HG02759 (cell line): ENCODE measurements around the gene SRR.
"Not testable (repeated sequence)": the region's sequence is repeated elsewhere in the genome, so short reads cannot be mapped to it uniquely, and the experiment has no call there.

Experiments
- ATAC-seq: cut with Tn5 transposase; IDR thresholded peaks from one replicate; pipeline ENCODE4 v1.9.1; 2021; ENCODE audit warnings: mild to moderate bottlenecking, moderate library complexity; ENCODE audit not compliant: unreplicated experiment

The SRR gene

GRCh38 chr17:2289878-2290478, 13.8 kb upstream of the SRR start:
- no peak for ATAC-seq

- no peak for ATAC-seq
Measured at GRCh38 chr17:2292100-2292499, 11.7 kb upstream of the SRR start.

DNA sequence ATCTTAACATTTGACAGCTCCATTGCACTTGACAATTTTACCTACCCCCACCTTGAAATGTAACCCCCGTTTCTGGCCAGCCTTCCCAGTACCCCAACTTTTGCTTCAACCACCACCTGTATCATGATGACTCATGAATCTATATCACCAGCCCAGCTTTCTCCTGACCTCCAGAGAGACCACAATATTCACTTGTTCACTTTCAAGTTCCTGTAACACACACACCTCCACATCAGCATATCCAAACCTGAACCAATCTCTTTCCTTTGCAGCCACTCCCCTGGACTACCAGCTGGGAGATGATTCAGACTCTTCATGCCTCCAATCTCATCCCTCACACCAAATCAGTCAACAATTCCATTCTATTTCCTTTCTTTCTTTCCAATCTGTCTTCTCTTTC, 8.2 kb upstream of the SRR start:
- no peak for ATAC-seq

DNA sequence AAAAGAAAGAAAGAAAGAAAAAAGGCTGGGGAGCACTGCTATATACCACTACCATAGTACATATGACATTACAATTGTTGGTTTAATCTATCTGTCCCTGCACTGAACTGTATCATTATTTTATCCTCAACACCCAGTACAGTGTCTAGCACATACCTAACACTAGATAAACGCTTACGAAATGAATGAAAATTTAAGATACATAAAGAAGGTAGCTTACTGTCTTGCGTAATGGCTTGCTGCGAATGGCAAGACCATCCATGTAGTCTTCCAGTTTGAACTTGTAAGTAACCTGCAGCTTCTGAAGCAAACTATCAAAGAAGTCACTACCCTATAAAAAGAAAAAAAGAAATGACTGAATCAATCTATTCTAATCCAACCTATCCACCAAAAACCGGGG, 6.7 kb upstream of the SRR start:
- ATAC-seq, result no peak

- ATAC-seq, result no peak
Measured at GRCh38 chr17:2299136-2299535, 4.6 kb upstream of the SRR start.

DNA sequence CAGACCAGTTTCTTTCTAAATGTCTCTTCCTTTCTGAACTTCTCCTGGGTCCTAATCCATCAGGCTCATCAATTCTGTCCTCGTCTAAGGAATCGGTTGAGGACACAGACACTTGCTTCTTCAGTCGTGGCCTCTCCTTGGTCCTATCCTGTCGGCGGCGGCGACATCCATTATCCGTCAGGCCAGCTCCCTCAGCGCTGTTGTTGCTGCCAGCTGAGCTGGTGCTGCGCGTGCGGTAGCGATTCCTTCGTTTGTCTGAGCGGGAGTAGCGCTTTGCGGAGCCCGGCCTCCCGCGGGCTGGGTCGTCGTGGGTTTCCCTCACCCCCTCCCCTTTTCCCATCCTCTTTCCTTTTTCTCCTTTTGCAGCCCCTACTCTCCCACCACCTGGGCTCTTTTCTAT, 4.0 kb upstream of the SRR start:
- no peak for ATAC-seq

- ATAC-seq, result no peak
Measured at GRCh38 chr17:2302778-2303203, 959 bp upstream of the SRR start.

DNA sequence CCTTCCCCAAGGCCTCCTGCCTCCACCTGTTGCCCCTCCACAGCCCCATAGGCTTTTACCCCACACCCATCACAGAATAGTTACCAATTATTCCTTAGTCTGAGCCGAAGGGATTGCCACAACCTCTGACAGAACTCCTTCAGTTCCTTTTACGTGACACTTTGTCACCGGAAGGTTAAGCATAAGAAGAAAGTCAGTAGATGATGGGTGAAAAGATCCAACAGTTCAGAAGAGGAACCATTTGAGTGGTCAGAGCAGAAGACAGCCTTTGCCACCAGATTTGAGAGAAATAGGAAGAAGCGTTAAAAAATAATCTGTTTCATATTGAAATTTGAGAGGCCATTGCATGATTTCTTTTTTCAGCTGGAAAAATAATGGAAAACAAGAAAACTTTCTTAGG, 1.2 kb downstream of the SRR start:
- no peak for ATAC-seq

- no peak for ATAC-seq
Measured at GRCh38 chr17:2309338-2310154, 5.8 kb downstream of the SRR start.

DNA sequence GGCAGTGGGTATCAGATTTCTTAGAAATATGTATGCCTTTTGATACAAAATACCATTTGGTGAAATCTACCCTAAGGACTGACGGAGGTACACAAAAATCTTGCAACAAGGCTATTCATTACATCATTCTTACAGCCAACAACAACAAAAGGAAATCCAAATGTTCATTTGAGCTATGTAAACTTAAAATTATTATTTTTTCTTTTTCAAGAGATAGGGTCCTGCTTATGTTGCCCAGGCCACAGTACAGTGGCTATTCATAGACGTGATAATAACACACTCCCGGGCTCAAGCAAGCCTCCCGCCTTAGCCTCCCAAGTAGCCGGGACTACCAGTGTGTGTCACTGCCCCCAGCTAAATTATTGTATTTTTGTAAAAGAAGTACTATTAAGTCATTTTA, 9.0 kb downstream of the SRR start:
- no peak for ATAC-seq

DNA sequence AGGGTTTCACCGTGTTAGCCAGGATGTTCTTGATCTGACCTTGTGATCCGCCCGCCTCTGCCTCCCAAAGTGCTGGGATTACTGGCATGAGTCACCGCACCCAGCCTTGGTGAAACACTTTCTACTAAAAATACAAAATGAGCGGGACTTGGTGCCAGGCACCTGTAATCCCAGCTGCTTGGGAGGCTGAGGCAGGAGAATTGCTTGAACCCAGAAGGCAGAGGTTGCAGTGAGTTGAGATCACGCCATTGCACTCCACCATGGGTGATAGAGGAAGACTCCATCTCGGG, 13.1 kb downstream of the SRR start:
- not testable (repeated sequence) for ATAC-seq

GRCh38 chr17:2317796-2318195, 14.0 kb downstream of the SRR start:
- ATAC-seq, result no peak

GRCh38 chr17:2319051-2319450, 15.3 kb downstream of the SRR start:
- no peak for ATAC-seq

GRCh38 chr17:2321399-2321798, 17.6 kb downstream of the SRR start:
- no peak for ATAC-seq

DNA sequence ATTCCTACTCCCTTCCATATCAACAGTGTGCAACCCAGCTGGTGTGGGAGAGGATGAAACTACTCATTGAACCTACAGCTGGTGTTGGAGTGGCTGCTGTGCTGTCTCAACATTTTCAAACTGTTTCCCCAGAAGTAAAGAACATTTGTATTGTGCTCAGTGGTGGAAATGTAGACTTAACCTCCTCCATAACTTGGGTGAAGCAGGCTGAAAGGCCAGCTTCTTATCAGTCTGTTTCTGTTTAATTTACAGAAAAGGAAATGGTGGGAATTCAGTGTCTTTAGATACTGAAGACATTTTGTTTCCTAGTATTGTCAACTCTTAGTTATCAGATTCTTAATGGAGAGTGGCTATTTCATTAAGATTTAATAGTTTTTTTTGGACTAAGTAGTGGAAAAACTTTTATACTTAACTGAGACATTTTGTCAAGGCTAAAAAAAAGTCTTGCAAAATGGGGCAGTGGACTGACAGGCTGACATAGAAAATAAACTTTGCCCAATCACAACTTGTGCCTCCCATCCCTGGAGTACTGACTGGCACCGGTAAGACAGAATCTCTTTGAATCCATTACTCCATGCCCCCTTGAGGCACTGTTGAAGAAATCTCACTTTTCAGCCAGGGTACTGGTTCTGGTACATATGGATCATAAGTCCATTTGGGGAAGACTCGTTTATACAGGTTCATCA, 20.0 kb downstream of the SRR start:
- ATAC-seq, result no peak

- no peak for ATAC-seq
Measured at GRCh38 chr17:2331303-2331702, 27.6 kb downstream of the SRR start.

DNA sequence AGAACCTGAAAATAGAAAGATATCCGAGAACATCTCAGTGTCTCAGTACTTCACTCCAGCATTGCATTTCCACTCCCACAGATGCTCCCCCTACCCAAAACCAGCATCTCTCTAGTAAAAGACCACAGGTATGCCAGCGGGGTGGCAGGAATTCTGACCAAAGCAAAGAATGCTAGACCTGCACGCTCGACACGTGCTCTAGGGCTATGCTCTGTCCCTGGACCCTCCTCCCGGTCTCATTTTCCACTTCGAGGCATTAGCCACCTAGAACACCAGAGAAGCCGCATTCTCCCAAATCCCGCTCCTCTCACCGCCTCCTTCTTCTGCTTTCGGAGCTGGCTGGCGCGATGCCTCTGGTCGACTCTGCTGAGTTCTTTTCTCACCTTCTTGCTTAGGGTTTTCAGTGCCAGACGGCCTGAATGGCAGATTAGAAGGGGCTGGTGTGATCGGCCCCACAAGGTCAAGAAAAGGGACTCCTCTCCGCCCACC, 32.0 kb downstream of the SRR start:
- no peak for ATAC-seq

DNA sequence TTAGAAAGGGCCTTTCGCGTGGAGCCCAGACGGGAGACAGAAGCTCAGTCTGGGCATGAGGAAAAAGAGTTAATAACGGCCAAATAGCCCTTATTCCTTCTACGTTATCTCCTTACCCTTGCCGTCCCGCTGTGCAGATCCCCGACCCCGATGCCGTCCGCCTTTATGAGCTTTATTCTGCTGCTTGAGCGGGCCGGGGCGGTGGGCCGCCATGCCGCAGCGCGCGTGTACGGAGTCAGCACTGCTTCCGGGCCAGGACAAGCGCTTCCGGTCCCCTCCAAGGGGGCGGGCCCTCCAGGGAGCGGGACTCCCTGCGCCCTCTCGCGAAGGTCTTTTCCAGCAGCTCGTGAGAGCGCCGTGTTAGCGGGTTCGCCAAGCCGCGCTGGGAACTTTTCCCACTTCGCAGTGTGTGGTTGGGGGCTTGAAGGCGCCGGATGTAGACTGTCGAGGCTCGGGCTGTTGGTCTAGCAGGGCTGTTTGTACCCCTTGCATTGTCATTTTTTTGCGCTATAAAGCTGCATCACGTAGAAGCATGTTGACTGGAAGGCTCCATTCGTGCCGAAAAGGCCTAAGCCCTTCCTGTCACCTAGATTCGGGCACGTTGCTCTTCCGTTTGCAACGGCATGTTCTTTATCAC, 32.6 kb downstream of the SRR start, which contains the start of gene TSR1:
TSS of gene TSR1 (minus strand) at position 243 of the 637 bp plus-strand sequence. CDS start at position 213, 30 bp downstream.
- peak; percentile 81 for ATAC-seq

- peak; percentile 45 for ATAC-seq
Measured at GRCh38 chr17:2336852-2337543, 33.2 kb downstream of the SRR start, which contains the start of gene SGSM2. TSS of gene SGSM2 (plus strand) at chr17:2337501. CDS start at chr17:2337689, 188 bp downstream.

- ATAC-seq, result peak; percentile 26
Measured at GRCh38 chr17:2337544-2338314, 34.0 kb downstream of the SRR start.
